ENCODE measurements around the gene TP53INP2.
"Not testable (repeated sequence)": the region's sequence is repeated elsewhere in the genome, so short reads cannot be mapped to it uniquely, and the experiment has no call there.

TP53INP2 gene

GRCh38 chr20:34704177-34705007 lies at the start of gene TP53INP2 (continued):
- TF ChIP-seq ZNF513 (tag by site-specific recombination; IDR thresholded peaks at IDR 0.05) (no peak), ZNF280D (tag by site-specific recombination; IDR thresholded peaks at IDR 0.05) (no peak), ZNF169 (tag by site-specific recombination; IDR thresholded peaks at IDR 0.05) (no peak), ZNF555 (tag by site-specific recombination; conservative IDR thresholded peaks at IDR 0.05) (no peak), ZNF112 (tag by site-specific recombination; IDR thresholded peaks at IDR 0.05) (no peak), KLF10 (tag by site-specific recombination; IDR thresholded peaks at IDR 0.05) (peak; percentile 99), ZSCAN23 (tag by site-specific recombination; IDR thresholded peaks at IDR 0.05) (0 out of 2 replicates have a peak, but pooled peaks have one; percentile 64), ZBTB20 (tag by site-specific recombination; IDR thresholded peaks at IDR 0.05) (no peak), ZSCAN18 (tag by site-specific recombination; IDR thresholded peaks at IDR 0.05) (no peak), ZNF2 (tag by site-specific recombination; IDR thresholded peaks at IDR 0.05) (no peak), ZNF654 (tag by site-specific recombination; IDR thresholded peaks at IDR 0.05; ENCODE audit: low read depth) (no peak), SCRT1 (tag by site-specific recombination; IDR thresholded peaks at IDR 0.05; ENCODE audit: borderline replicate concordance) (no peak), ZNF398 (tag by site-specific recombination; IDR thresholded peaks at IDR 0.05) (no peak; the same call in 1 of the 2 replicates), KLF16 (tag by site-specific recombination; IDR thresholded peaks at IDR 0.05) (no peak)

GRCh38 chr20:34658654-34659053 lies 45.5 kb upstream of the TP53INP2 start:
- CTCF ChIA-PET; H3K4me3 ChIP-seq (ENCODE audit: low read depth, low read length); H3K4me1 ChIP-seq (ENCODE audit: control insufficient read depth, insufficient read depth, low read length); POLR2A ChIA-PET; H3K9me3 ChIP-seq (ENCODE audit: control insufficient read depth, insufficient read depth, low read depth, low read length); H3K27ac ChIP-seq (ENCODE audit: extremely low read depth, low read depth, low read length); H3K36me3 ChIP-seq (ENCODE audit: control insufficient read depth in 2 of 2, insufficient read depth in 1 of 2, low read length in 2 of 2): not testable (repeated sequence)

GRCh38 chr20:34661811-34662210 lies 42.3 kb upstream of the TP53INP2 start:
- H3K4me3 ChIP-seq (ENCODE audit: low read depth, low read length); H3K36me3 ChIP-seq (ENCODE audit: control insufficient read depth in 2 of 2, insufficient read depth in 1 of 2, low read length in 2 of 2); H3K27ac ChIP-seq (ENCODE audit: extremely low read depth, low read depth, low read length); H3K4me1 ChIP-seq (ENCODE audit: control insufficient read depth, insufficient read depth, low read length); H3K9me3 ChIP-seq (ENCODE audit: control insufficient read depth, insufficient read depth, low read depth, low read length); CTCF ChIA-PET: not testable (repeated sequence)
- TF ChIP-seq PRDM6 (tag by site-specific recombination; IDR thresholded peaks at IDR 0.05) (0 out of 2 replicates have a peak, but pooled peaks have one; percentile 13), ZNF664 (tag by site-specific recombination; IDR thresholded peaks at IDR 0.05) (peak; percentile 88), SP7 (tag by site-specific recombination; IDR thresholded peaks at IDR 0.05) (peak; percentile 38; the same call in 1 of the 2 replicates)
- POLR2A ChIA-PET = interaction anchor here (1.3 kb wide), 1 partner anchor 10 kb away, joined by 3 read pairs; no protein-coding TSS in a partner anchor

Measured in HEK293 (cell line).